GM12892 (cell line): ENCODE results near the gene ASRGL1.

ENCODE experiments used
- POLR2A ChIP-seq: IDR thresholded peaks from 2 replicates; pipeline ENCODE4 v1.6.1; 2011; ENCODE audit warnings: low read depth, low read length, control low read depth
- POLR2AphosphoS5 ChIP-seq: IDR thresholded peaks from 2 replicates; pipeline ENCODE4 v1.6.1; 2011; ENCODE audit warnings: low read depth, low read length, control low read depth

DNA sequence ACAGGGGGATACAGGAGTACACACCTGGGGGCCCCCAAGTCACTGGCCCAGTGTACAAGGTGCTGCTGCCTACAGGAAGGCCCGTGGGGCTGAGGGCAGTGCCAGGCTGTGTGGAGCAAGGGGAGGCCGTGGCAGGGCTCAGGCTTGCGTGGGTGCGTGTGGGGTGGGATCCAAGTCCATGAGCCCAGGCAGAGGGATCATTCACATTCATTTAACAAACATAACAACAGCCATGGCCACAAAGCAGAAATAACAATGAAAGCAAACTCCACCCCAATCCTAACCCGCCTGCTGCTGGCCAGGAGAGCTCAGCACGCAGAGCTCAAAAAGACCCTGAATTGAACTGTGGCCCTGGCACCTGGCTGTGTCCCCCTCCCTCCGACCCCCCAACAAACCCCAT is 64.6 kb downstream of the ASRGL1 start:
- TF ChIP-seq POLR2A (no peak), POLR2AphosphoS5 (no peak)
